ENCODE data around the gene RHOD.

The RHOD gene

GRCh38 chr11:67031791-67032561, 24.7 kb upstream of the RHOD start:
- DNase-seq (ENCODE audit: low spot score), result no peak

GRCh38 chr11:67032830-67033551, 23.7 kb upstream of the RHOD start:
- no peak for DNase-seq (ENCODE audit: low spot score)

GRCh38 chr11:67033661-67034166, 22.9 kb upstream of the RHOD start:
- DNase-seq (ENCODE audit: low spot score), result no peak

- DNase-seq (ENCODE audit: low spot score), result no peak
These were observed 22.3 kb upstream of the RHOD start for GRCh38 chr11:67034350-67034749.

GRCh38 chr11:67040147-67040546, 16.5 kb upstream of the RHOD start:
- no peak for DNase-seq (ENCODE audit: low spot score)

GRCh38 chr11:67041602-67042001, 15.0 kb upstream of the RHOD start:
- DNase-seq (ENCODE audit: low spot score), result no peak

- DNase-seq (ENCODE audit: low spot score), result no peak
These were observed 12.9 kb upstream of the RHOD start for GRCh38 chr11:67043572-67044349.

GRCh38 chr11:67044496-67044895, 12.2 kb upstream of the RHOD start:
- DNase-seq (ENCODE audit: low spot score), result no peak

- DNase-seq (ENCODE audit: low spot score), result no peak
These were observed 11.3 kb upstream of the RHOD start for GRCh38 chr11:67045314-67045713.

- DNase-seq (ENCODE audit: low spot score), result no peak
These were observed 8.0 kb upstream of the RHOD start for GRCh38 chr11:67048515-67049130.

- no peak for DNase-seq (ENCODE audit: low spot score)
These were observed 6.5 kb upstream of the RHOD start for GRCh38 chr11:67050139-67050538.

- DNase-seq (ENCODE audit: low spot score), result no peak
These were observed 5.3 kb upstream of the RHOD start for GRCh38 chr11:67051180-67051893.

- DNase-seq (ENCODE audit: low spot score), result no peak
These were observed 4.6 kb upstream of the RHOD start for GRCh38 chr11:67051945-67052488.

GRCh38 chr11:67052891-67053290, 3.8 kb upstream of the RHOD start:
- no peak for DNase-seq (ENCODE audit: low spot score)

GRCh38 chr11:67053896-67054329, 2.7 kb upstream of the RHOD start:
- DNase-seq (ENCODE audit: low spot score), result peak; percentile 56

GRCh38 chr11:67054346-67054835, 2.3 kb upstream of the RHOD start:
- no peak for DNase-seq (ENCODE audit: low spot score)

GRCh38 chr11:67054836-67055523, 1.7 kb upstream of the RHOD start:
- no peak for DNase-seq (ENCODE audit: low spot score)

GRCh38 chr11:67055812-67056211, 835 bp upstream of the RHOD start:
- no peak for DNase-seq (ENCODE audit: low spot score)

- no peak for DNase-seq (ENCODE audit: low spot score)
These were observed 592 bp downstream of the RHOD start for GRCh38 chr11:67057205-67057672.

- DNase-seq (ENCODE audit: low spot score), result no peak
These were observed 1.9 kb downstream of the RHOD start for GRCh38 chr11:67058506-67058905.
